Inferior parietal cortex (tissue), 1 donor: Measurements from ENCODE around the gene ATXN7L1.
"Not testable (repeated sequence)": the region's sequence is repeated elsewhere in the genome, so short reads cannot be mapped to it uniquely, and the experiment has no call there.

ENCODE experiments used
- DNase-seq: peaks from one replicate; pipeline ENCODE4 v3.0.0-alpha.2; 2016; ENCODE audit errors: extremely low spot score

Gene ATXN7L1

DNA sequence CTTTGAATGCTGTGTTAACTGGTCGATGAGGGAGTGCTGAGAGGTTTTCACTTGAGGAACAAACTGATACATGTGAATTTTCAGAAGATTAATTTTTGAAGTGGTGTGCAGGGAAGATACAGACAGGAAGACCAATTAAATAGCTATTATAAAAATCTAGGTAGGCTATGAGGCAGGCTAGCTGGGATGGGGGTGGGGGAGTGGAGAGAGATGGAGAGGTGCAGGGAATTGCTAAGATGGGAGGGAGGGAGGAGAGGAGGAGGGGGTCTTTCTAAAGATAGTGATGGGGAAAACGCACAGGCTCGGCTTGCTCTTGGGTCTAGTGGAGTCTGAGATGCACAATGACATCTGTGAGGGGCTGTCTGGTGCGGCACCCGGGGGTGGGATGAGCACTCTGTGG lies 15.2 kb downstream of the ATXN7L1 start:
- no peak for DNase-seq

DNA sequence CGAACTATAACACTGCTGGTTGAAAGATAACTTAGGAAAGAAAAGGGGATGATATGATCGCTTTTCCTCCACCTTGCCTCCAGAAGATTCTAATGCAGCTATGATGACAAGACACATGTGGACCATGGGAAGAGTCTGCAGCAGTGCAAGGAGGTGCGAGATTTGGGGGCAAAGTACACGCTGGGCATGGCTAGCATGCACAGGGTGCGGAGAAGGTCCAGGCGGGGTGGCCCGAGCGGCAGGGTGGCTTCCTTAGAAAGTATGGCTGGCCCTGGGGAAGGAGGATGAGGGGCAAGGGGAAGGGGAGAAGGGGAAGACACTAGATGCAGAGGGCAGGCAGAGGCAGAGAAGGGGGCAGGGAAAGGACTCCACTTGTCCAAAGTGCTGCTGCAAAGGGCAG lies 15.6 kb downstream of the ATXN7L1 start:
- no peak for DNase-seq

GRCh38 chr7:105857009-105857952 lies 19.1 kb downstream of the ATXN7L1 start:
- no peak for DNase-seq

DNA sequence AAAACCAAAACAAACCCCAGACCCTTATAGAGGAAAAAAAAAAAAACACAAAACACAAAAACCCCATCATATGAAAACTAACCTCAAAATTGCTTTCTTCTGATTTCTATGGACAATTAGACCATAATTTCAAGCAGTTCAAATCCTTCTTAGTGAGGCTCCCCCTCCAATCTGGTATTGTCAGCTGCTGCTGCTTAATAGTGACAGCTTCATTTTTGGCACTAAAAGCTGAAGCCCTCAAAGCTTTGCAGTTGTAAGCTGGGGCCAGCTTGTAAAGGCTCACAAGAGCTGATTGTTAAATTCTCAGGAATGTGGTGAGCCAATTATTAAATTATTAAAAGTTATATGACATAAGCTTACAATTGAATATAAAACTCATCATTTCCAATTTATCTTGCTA lies 21.9 kb downstream of the ATXN7L1 start:
- peak; percentile 7 for DNase-seq

DNA sequence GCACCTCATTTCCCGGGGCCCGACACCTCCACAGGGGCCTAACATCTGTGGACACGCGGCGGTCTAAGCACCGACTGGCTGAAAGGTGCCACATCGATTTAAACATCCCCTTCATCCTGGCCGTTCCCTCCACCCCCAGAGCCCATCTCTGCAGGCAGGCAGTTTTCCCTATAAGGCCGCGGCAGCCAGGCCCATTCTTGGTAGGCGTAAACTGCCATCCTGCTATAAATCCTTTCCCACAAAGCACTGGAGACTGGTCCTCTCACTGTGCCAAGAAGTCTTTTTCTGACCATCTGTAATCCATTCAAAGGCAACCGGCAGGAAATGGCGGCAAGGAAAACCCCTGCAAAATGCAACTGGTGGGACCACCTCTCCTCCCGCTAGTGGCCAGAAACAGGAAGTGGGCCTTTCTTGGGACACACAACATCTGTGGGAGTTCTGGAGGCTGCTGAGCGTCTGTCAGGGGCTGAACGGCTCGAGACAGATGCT lies 22.4 kb downstream of the ATXN7L1 start:
- DNase-seq = peak; percentile 5

DNA sequence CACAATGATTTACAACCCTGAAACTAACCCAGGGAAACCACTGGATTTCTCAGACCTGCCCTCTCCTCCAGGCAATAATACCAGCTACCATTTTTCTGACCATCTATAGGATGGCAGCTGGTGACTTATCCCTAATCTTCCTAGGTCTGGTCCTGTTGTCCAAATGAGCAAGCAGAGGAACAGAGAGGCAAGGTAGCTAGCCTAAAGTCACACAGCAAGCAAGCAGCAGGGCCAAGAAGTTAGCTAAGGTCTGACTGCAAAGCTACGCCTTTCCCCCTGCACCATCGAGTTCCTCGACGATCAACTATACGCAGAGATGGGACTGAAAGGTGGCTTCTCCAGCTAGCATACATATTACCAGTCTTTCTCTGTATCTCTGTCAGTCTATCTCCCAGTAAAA lies 25.3 kb downstream of the ATXN7L1 start:
- no peak for DNase-seq

DNA sequence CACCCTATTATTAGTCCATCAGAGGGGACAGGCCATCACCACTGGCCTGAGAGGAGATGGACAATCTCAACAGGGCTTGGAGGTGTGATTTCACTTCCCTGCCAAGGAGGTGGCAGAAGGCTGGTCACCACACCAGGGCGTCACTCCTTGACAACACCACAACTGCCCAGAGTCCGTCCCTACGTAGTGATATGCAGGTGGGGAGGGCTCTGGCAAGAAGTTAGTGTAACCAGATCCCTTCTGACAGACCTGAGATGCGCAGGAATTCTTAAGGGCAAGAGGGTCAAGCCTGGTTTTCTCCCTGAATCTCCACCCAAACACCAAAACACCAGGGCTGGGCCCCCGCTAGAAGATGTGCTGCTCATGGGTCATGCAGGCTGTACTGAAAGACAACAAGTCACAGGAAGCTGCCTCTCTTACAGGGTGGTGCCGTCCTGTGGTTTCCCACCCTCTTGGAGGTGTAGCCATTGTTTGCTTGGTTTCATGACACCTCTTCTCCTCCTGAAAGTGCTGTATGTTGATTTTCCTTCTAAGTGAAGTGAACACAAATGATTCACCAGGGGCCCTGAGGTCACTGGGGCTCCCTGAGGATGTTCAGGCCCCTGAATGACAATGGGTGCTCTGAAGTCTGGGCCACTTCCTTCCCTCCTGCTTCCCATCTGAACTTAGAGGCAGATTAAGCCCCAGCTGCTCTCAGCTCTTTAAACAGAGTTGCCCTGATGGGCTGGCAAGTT lies 27.1 kb downstream of the ATXN7L1 start:
- no peak for DNase-seq

DNA sequence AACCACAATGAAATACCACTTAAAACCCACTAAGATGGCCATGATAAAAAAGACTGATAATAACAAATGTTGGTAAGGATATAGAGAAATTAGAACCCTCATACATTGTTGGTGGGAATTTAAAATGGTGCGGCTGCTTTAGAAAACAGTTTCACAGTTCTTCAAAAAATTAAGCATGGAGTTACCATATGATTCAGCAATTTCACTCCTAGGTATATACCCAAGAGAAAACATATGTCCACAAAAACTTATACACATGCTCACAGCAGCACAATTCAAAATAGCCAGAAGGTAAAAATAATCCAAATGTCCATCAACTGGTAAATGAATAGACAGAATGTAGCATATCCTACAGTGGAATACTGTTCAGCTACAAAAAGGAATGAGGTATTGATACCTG lies 30.0 kb downstream of the ATXN7L1 start:
- no peak for DNase-seq

- not testable (repeated sequence) for DNase-seq
Measured at GRCh38 chr7:105844681-105845080, 31.7 kb downstream of the ATXN7L1 start.

DNA sequence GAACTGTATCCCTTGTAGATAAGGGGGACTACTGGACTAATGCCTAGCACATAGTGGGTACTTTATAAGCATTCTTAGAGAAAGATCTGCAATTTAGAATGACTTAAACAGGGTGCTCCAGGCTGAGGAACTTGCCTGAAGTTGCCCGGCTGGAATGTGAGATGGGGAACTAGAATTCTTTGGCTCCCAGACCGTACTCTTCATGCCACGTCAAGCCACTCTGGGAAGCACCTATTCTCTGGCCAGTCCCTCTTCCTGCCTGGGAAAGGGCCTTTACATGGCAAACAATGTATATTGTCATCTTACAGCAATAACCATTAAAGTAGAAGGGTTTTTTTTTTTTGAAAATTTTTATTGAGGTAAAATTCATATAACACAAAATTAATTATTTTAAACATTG lies 34.5 kb downstream of the ATXN7L1 start:
- no peak for DNase-seq

DNA sequence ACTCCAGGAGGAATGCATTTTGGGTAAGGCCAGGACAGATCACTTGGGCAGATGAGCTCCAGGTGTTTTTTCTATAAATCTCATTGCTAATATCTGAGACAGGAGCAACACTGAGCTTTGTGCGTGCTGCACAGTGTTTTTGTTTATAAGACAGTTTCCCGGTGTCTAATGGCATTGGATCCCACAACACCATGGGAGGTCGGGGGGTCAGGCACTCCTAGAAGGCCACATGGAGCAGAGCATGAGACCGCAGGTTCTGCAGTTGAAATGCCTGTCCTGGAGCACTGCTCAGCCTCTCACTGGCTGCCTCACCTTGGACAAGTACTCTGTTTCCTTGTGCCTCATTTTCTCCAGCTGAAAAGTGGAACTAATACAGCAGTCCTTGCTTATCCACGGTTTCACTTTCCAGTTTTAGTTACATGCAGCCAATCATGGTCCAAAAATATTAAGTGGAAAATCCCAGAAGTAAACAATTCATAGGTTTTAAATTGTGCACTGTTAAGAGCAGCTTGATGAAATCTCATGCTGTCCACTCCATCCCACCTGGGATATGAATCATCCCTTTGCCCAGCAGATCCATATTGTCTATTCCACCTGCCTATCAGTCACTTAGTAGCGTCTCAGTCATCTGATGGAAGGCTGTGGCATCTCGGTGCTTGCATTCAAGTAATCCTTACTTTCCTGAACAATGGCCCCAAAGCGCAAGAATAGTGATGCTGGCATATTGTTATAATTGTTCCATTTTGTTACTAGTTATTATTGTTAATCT lies 35.2 kb downstream of the ATXN7L1 start:
- no peak for DNase-seq

DNA sequence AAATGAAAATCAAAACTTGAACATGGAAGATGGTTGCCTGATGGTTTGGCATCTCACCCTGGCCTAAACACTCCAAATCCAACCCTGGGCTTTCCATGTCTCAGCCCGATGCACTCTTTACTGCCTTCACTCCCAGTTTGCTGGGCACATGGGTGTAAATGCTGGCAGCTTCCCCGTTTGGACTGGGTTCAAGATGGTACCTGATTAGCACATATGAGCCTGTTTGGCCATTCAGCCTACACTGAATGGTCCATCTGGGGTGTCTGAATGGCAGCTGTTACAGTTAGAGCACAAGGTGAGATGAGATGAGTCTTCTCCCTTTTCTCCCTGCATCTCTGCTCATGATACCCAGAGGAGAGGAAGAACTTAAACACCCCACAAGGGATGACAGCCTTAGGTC lies 37.1 kb downstream of the ATXN7L1 start:
- DNase-seq = no peak

GRCh38 chr7:105838627-105839231 lies 37.7 kb downstream of the ATXN7L1 start:
- DNase-seq = peak; percentile 8

DNA sequence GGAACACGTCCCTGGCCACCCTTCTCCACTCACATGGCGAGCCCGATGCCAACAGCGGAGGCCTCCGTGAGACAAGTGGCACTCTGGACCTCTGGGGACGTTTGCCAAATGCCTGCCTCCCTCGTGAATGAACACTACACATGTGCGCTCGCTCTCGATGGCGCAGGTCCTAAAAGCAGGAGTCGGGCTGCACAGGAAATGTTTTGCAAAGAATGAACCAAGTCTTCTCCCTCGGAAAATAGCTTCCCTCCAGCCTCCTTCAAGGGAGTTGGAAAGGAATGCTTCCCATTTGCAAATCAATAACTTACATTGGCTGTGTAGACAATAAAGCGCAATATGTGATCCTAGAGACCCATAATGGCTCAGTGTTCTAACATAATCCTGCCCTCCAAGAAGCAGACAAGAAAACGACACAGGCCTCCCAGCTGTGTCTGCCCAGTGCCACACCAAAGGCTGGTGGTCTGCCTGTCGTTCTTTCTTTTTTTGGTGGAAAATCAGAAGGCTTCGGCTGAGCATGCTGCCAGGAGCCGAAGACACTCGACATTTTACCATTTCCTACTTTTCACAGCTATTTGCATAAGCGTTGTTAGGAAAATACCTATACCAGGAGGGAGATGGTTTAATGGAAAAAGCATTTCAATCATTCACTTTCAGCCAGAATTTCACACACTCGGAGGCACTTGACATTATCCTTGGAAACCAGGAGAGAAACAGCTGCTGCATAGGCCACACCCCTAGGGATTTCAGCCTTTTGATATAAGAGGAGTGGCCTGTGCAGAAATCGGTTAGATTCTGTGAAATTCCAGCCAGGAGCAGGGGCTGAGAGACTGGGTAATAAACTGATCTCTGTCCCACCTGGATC lies 38.4 kb downstream of the ATXN7L1 start:
- peak; percentile 24 for DNase-seq

- DNase-seq = no peak
Measured at GRCh38 chr7:105835441-105835840, 41.0 kb downstream of the ATXN7L1 start.

GRCh38 chr7:105831824-105832535 lies 44.4 kb downstream of the ATXN7L1 start:
- no peak for DNase-seq

- DNase-seq = no peak
Measured at GRCh38 chr7:105831302-105831620, 45.1 kb downstream of the ATXN7L1 start.

DNA sequence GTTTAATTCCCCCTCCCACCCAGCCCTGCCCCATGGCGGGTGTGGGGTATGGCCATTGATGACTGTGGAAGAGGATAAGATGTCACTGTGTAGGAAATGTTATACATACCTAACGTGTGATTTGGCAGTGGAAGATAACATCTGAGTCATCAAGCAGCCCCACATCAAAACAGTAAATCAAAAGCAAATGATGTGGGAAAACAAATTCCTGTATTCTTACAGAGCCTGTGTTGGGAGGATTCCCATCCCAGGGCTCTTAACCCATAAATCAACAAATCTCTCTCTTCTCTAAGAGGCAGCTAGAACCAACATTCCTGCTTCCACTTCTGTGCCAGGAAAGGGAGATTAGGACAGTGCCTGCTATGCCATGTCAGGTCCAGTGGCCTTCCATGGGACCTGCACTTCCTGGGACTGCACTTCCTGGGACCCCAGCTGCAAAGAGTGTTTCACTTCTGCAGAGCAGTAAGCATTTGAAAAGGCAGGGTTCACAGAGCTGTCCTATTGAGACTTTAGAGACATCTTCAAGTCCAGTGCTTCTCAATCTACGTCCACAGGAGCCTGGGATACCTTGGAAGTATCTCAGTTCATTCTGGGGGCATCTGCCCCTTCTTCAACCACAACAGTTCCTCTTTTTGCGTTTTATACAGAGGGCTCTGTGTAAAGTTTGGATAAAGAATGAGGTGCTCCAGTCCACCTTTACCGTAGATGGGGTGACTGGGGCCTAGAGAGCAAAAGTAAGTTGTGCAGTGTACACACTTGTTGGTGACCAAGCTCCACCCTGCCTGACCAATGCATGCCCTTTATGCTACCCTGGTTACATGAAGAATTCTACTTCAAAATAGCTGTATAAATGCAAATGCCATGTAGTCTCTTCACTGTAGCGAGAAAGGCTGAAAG lies 45.7 kb downstream of the ATXN7L1 start:
- DNase-seq = no peak

- no peak for DNase-seq
Measured at GRCh38 chr7:105829681-105830322, 46.6 kb downstream of the ATXN7L1 start.
